IMR-90 (cell line): Measurements from ENCODE around the gene RBP5. TPM values are rescaled to one million over a fixed set of nuclear protein-coding genes. Genes with fewer than 3 reads are reported as not detected.

Source experiments
- ATAC-seq: fragments of 200-7000 bp; cut with Tn5 transposase; 2 replicates; pipeline ENCODE4 v1.9.1; 2020; ENCODE audit warnings: low read depth, mild to moderate bottlenecking, moderate library complexity
- BruUV-seq: library from RNA; stranded (reverse); fragments of 400-500 nt; replicated peaks from 2 replicates; lab custom pipeline; 2021; lab: Mats Ljungman, UMichigan
- CTCF ChIA-PET: fragments of 300-600 bp; formaldehyde crosslinking; extraction: SDS; loops from one replicate; lab custom pipeline; 2021; ENCODE audit warnings: antibody characterized with exemption; lab: Yijun Ruan, JAX
- POLR2A ChIA-PET: fragments of 300-600 bp; sonication (Branson Sonifier 250); formaldehyde crosslinking; loops from one replicate; lab custom pipeline; 2022; ENCODE audit warnings: antibody characterized with exemption; ENCODE audit not compliant: unreplicated experiment; lab: Charles Lee
- DNase-seq: peaks from one replicate; pipeline ENCODE4 v3.0.0; 2013
- H2AFZ ChIP-seq: replicated peaks from 2 replicates; pipeline ENCODE3; 2013; ENCODE audit warnings: low read length, mild to moderate bottlenecking; ENCODE audit not compliant: poor library complexity
- H2AK5ac ChIP-seq: 2 replicates; pipeline ENCODE4 v1.6.1; 2013; ENCODE audit warnings: low read depth, low read length, inconsistent platforms
- H2AK9ac ChIP-seq: replicated peaks from 2 replicates; pipeline ENCODE3; 2013; ENCODE audit warnings: mild to moderate bottlenecking, low read depth, low read length, moderate library complexity; ENCODE audit not compliant: poor library complexity
- H2BK120ac ChIP-seq: 2 replicates; pipeline ENCODE4 v1.6.1; 2013; ENCODE audit warnings: low read depth, low read length, inconsistent platforms
- H2BK15ac ChIP-seq: 3 replicates; pipeline ENCODE4 v1.6.1; 2013; ENCODE audit warnings: low read depth, low read length, inconsistent platforms
- H2BK20ac ChIP-seq: 2 replicates; pipeline ENCODE4 v1.6.1; 2013; ENCODE audit warnings: low read depth, mild to moderate bottlenecking, inconsistent platforms, low read length, moderate library complexity
- H2BK5ac ChIP-seq: 2 replicates; pipeline ENCODE4 v1.6.1; 2013; ENCODE audit warnings: mild to moderate bottlenecking, low read depth, low read length, inconsistent platforms; ENCODE audit not compliant: poor library complexity, severe bottlenecking
- H3K14ac ChIP-seq: replicated peaks from 2 replicates; pipeline ENCODE4 v1.6.1; 2013; ENCODE audit warnings: low read depth, low read length, inconsistent platforms
- H3K18ac ChIP-seq: 2 replicates; pipeline ENCODE4 v1.6.1; 2013; ENCODE audit warnings: low read depth, low read length, control low read depth
- H3K23ac ChIP-seq: 2 replicates; pipeline ENCODE4 v1.6.1; 2013; ENCODE audit warnings: low read depth, low read length, inconsistent platforms
- H3K27ac ChIP-seq: 2 replicates; pipeline ENCODE4 v1.5.1; 2013; ENCODE audit warnings: mild to moderate bottlenecking, control low read depth, low read length; ENCODE audit not compliant: insufficient read depth
- H3K27me3 ChIP-seq: 2 replicates; pipeline ENCODE4 v1.6.1; 2013; ENCODE audit warnings: low read length; ENCODE audit not compliant: control insufficient read depth, insufficient read depth
- H3K36me3 ChIP-seq: 2 replicates; pipeline ENCODE4 v1.6.1; 2013; ENCODE audit warnings: low read length, mixed read lengths; ENCODE audit not compliant: control insufficient read depth, insufficient read depth
- H3K4ac ChIP-seq: 2 replicates; pipeline ENCODE4 v1.6.1; 2013; ENCODE audit warnings: low read depth, low read length, inconsistent platforms
- H3K4me1 ChIP-seq: 2 replicates; pipeline ENCODE4 v1.6.1; 2013; ENCODE audit warnings: low read length, mixed read lengths; ENCODE audit not compliant: control insufficient read depth, insufficient read depth
- H3K4me2 ChIP-seq: 2 replicates; pipeline ENCODE4 v1.6.1; 2013; ENCODE audit warnings: low read depth, mild to moderate bottlenecking, control low read depth, low read length, moderate library complexity
- H3K4me3 ChIP-seq: 2 replicates; pipeline ENCODE4 v1.5.1; 2013; ENCODE audit warnings: low read depth, mild to moderate bottlenecking, control low read depth, low read length, moderate library complexity; ENCODE audit not compliant: insufficient read depth
- H3K56ac ChIP-seq: 2 replicates; pipeline ENCODE4 v1.6.1; 2013; ENCODE audit warnings: low read length, inconsistent platforms; ENCODE audit not compliant: insufficient read depth; ENCODE audit errors: extremely low read depth
- H3K79me1 ChIP-seq, 2 experiments: 2 replicates each; pipeline ENCODE4 v1.6.1; 2013; ENCODE audit warnings: low read length in 2 of 2, inconsistent platforms in 1 of 2, low read depth in 1 of 2
- H3K9ac ChIP-seq: 2 replicates; pipeline ENCODE4 v1.6.1; 2013; ENCODE audit warnings: low read depth, low read length, control low read depth
- H3K9me1 ChIP-seq: 2 replicates; pipeline ENCODE4 v1.6.1; 2013; ENCODE audit warnings: low read length, inconsistent platforms; ENCODE audit not compliant: insufficient read depth
- H3K9me3 ChIP-seq: 2 replicates; pipeline ENCODE4 v1.6.1; 2013; ENCODE audit warnings: low read length; ENCODE audit not compliant: control insufficient read depth, insufficient read depth
- H4K20me1 ChIP-seq: 2 replicates; pipeline ENCODE4 v1.6.1; 2013; ENCODE audit warnings: low read length, inconsistent platforms; ENCODE audit not compliant: insufficient read depth
- H4K5ac ChIP-seq: 2 replicates; pipeline ENCODE4 v1.6.1; 2013; ENCODE audit warnings: mild to moderate bottlenecking, low read depth, low read length, control low read depth
- H4K8ac ChIP-seq, 2 experiments: 2 replicates each; pipeline ENCODE4 v1.6.1; 2013; ENCODE audit warnings: low read depth in 2 of 2, low read length in 2 of 2, control low read depth in 1 of 2, inconsistent platforms in 1 of 2
- H4K91ac ChIP-seq: 2 replicates; pipeline ENCODE4 v1.6.1; 2013; ENCODE audit warnings: low read depth, low read length, inconsistent platforms; ENCODE audit not compliant: insufficient read depth
- BHLHE40 ChIP-seq: fragments of 150-350 bp; IDR thresholded peaks from 2 replicates; pipeline ENCODE4 v1.6.1; 2016; ENCODE audit warnings: mild to moderate bottlenecking, low read depth, low read length
- CHD1 ChIP-seq: IDR thresholded peaks from 2 replicates; pipeline ENCODE4 v1.6.1; 2012; ENCODE audit warnings: low read depth, low read length, improper control_type of control experiment
- CTCF ChIP-seq: conservative IDR thresholded peaks from 2 replicates; pipeline ENCODE4 v1.5.1; 2012; ENCODE audit warnings: mild to moderate bottlenecking, low read depth, low read length, improper control_type of control experiment
- FOS ChIP-seq: fragments of 150-350 bp; IDR thresholded peaks from 2 replicates; pipeline ENCODE4 v1.6.1; 2016; ENCODE audit warnings: low read depth, low read length
- MAFK ChIP-seq: IDR thresholded peaks from 2 replicates; pipeline ENCODE4 v1.6.1; 2012; ENCODE audit warnings: low read depth, low read length, improper control_type of control experiment
- MXI1 ChIP-seq: IDR thresholded peaks from 2 replicates; pipeline ENCODE4 v1.6.1; 2012; ENCODE audit warnings: low read depth, mild to moderate bottlenecking, low read length, moderate library complexity, borderline replicate concordance
- RAD21 ChIP-seq: IDR thresholded peaks from 2 replicates; pipeline ENCODE4 v1.6.1; 2012; ENCODE audit warnings: low read length, improper control_type of control experiment
- RFX5 ChIP-seq: IDR thresholded peaks from 2 replicates; pipeline ENCODE4 v1.8.0; 2012; ENCODE audit warnings: low read depth, mild to moderate bottlenecking, low read length, moderate library complexity
- WGBS, 2 experiments: methylation state at CpG; one replicate each; pipeline versions ENCODE4 v1.1.5 to v1.1.7; 2013; ENCODE audit warnings: missing lambda C conversion rate in 2 of 2; ENCODE audit not compliant: insufficient read length in 1 of 2; ENCODE audit errors: extremely low coverage in 2 of 2; 5-methylcytosine and 5-hydroxymethylcytosine counted together
- dilution Hi-C: fragments of 300-500 bp; cut with HindIII; formaldehyde crosslinking; loops from one replicate; pipeline ENCODE4 v1.14.3; 2018; ENCODE audit warnings: low sequenced_read_pairs; ENCODE audit not compliant: unreplicated experiment
- in situ Hi-C: fragments of 300-500 bp; cut with MboI; formaldehyde crosslinking; loops from 3 replicates; pipeline ENCODE4 v1.14.3; 2019; ENCODE audit warnings: low sequenced_read_pairs, inconsistent platforms, mixed read lengths
- intact Hi-C: fragments of 100-400 bp; cut with micrococcal nuclease; formaldehyde crosslinking; loops from 2 replicates; pipeline ENCODE4 v1.10.0; 2022
- polyA plus RNA-seq, 3 experiments: library from polyadenylated mRNA; depleted of rRNA; stranded (reverse); fragments of >200 nt; gene quantifications; 2 replicates each; pipeline ENCODE4 v1.2.3, GENCODE V29; 2012; ENCODE audit warnings: low replicate concordance in 1 of 3
- total RNA-seq: library from RNA; depleted of rRNA; stranded (reverse); fragments of >200 nt; gene quantifications from 2 replicates; pipeline ENCODE4 v1.2.3, GENCODE V29; 2012

The RBP5 gene
- total and polyA plus RNA-seq, 2 of the 4 experiments (the other 2 are of a cell fraction): 0.15 TPM; not detected in 1

- ATAC-seq: no peak
- H3K14ac ChIP-seq: peak overlapping the region; percentile 84
- peak overlapping the region; percentile 70 for H3K27ac ChIP-seq
- no peaks in the 10 kb centered on the region for H3K27me3 ChIP-seq
- peak overlapping the region; percentile 10 for H2AFZ ChIP-seq
- no peak overlapping the region for H2BK5ac ChIP-seq
- H3K79me1 ChIP-seq: peaks cover 24 to 53% of the 10 kb centered on the region in 2 experiments; a peak in 3 of 4 replicates
- no peaks in the 10 kb centered on the region for H3K9me1 ChIP-seq
- DNase-seq: no peak
- POLR2A ChIA-PET: interaction anchor here (1.0 kb wide), 1 partner anchor 184 kb away, joined by 3 read pairs; no protein-coding TSS in a partner anchor
- no peaks in the 10 kb centered on the region for H4K20me1 ChIP-seq
- H4K91ac ChIP-seq: peak overlapping the region; percentile 65
- H3K18ac ChIP-seq: peak overlapping the region; percentile 64
- peak overlapping the region; percentile 11; the same call in 1 of the 2 replicates for H3K23ac ChIP-seq
- H3K9ac ChIP-seq: peak overlapping the region; percentile 81
- peak overlapping the region; percentile 83 for H3K4me2 ChIP-seq
- intact Hi-C loops (loop anchor here (1.0 kb wide), 3 partner anchors 49 to 139 kb away; partner anchors contain the start of genes C1S, EMG1 and PHB2), in situ Hi-C loops (no loop called here), dilution Hi-C loops (no loop called here)
- H2BK120ac ChIP-seq: peak overlapping the region; percentile 75
- H3K4ac ChIP-seq: peak overlapping the region; percentile 85
- peak overlapping the region; percentile 95 for H2AK5ac ChIP-seq
- TF ChIP-seq MAFK: no peak
- TF ChIP-seq MXI1: no peak
- TF ChIP-seq RFX5: no peak
- no peak for TF ChIP-seq CHD1
- no peak for TF ChIP-seq BHLHE40
- TF ChIP-seq FOS: no peak
- TF ChIP-seq CTCF: no peak
- TF ChIP-seq RAD21: no peak
- peak overlapping the region; percentile 93; the same call in 2 of the 3 replicates for H2BK15ac ChIP-seq
- no CpG with 5 or more reads among the region's 5 CpGs for WGBS, 2 experiments
- H4K8ac ChIP-seq: peak overlapping the region; percentile 81 to 97; a peak in 3 of 4 replicates
- H3K4me3 ChIP-seq: peak overlapping the region; percentile 66; the same call in 1 of the 2 replicates
- H3K56ac ChIP-seq: no peak overlapping the region
- no peaks in the 10 kb centered on the region for H3K9me3 ChIP-seq
- H3K36me3 ChIP-seq: peaks cover 6% of the 10 kb centered on the region
- peaks cover 5% of the 10 kb centered on the region; the same call in 1 of the 2 replicates for H3K4me1 ChIP-seq
- peak overlapping the region; percentile 99 for H2AK9ac ChIP-seq
- H4K5ac ChIP-seq: peak overlapping the region; percentile 63
- BruUV-seq: no TSS peak
- CTCF ChIA-PET: interaction anchor here (0.6 to 1.6 kb wide), 5 partner anchors 49 to 165 kb away, joined by 3 to 6 read pairs (median 3); partner anchors contain the start of gene C1S
- H2BK20ac ChIP-seq: peak overlapping the region; percentile 35; the same call in 1 of the 2 replicates
These were observed 19.1 kb downstream of the RBP5 start for GRCh38 chr12:7109572-7109920.
